ENCODE measurements around the gene BRF1.

- TF ChIP-seq, protein P1, sequence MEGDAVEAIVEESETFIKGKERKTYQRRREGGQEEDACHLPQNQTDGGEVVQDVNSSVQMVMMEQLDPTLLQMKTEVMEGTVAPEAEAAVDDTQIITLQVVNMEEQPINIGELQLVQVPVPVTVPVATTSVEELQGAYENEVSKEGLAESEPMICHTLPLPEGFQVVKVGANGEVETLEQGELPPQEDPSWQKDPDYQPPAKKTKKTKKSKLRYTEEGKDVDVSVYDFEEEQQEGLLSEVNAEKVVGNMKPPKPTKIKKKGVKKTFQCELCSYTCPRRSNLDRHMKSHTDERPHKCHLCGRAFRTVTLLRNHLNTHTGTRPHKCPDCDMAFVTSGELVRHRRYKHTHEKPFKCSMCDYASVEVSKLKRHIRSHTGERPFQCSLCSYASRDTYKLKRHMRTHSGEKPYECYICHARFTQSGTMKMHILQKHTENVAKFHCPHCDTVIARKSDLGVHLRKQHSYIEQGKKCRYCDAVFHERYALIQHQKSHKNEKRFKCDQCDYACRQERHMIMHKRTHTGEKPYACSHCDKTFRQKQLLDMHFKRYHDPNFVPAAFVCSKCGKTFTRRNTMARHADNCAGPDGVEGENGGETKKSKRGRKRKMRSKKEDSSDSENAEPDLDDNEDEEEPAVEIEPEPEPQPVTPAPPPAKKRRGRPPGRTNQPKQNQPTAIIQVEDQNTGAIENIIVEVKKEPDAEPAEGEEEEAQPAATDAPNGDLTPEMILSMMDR (conservative IDR thresholded peaks at IDR 0.05), result no peak
- no peak for TF ChIP-seq ZFX (IDR thresholded peaks at IDR 0.05)
Measured at GRCh38 chr14:105324080-105324778, 23.4 kb upstream of the BRF1 start.
